DOHH2 (cell line): ENCODE measurements around the gene PLIN5.
"Not testable (repeated sequence)": the region's sequence is repeated elsewhere in the genome, so short reads cannot be mapped to it uniquely, and the experiment has no call there.

Source experiments
- CTCF ChIP-seq: fragments of 200-600 bp; sonication (generic); IDR thresholded peaks from one replicate; pipeline ENCODE4 v1.5.1; 2014; ENCODE audit warnings: antibody characterized with exemption, mild to moderate bottlenecking, low read depth, low read length; ENCODE audit not compliant: poor library complexity, severe bottlenecking
- EZH2phosphoT487 ChIP-seq: fragments of 200-600 bp; sonication (generic); IDR thresholded peaks from 2 replicates; pipeline ENCODE4 v1.6.1; 2017; ENCODE audit warnings: borderline replicate concordance, mild to moderate bottlenecking, antibody characterized with exemption, low read length, moderate library complexity, mixed read lengths

DNA sequence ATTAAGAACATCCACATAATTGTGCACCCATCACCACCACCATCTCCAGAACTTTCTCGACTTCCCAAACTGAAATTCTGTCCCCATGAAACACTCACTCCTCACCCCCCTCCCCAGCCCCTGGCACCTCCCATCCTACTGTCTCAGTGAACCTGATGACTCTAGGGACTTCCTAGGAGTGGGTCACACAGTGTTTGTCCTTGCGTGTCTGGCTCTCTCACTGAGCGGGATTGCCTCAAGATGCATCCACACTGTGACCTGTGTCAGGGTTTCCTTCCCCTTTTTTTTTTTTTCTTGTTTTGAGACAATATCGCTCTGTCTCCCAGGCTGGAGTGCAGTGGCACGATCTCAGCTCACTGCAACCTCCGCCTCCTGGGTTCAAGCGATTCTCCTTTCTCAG lies 27.1 kb upstream of the PLIN5 start:
- not testable (repeated sequence) for TF ChIP-seq CTCF, EZH2phosphoT487
